Endothelial cell of umbilical vein (primary cell): ENCODE results near the gene OR2B3. TPM values are rescaled to one million over a fixed set of nuclear protein-coding genes. Genes with fewer than 3 reads are reported as not detected.

Experiments used
- BruUV-seq: library from RNA; stranded (reverse); fragments of 400-500 nt; replicated peaks from 2 replicates; lab custom pipeline; 2021; lab: Mats Ljungman, UMichigan
- CTCF ChIA-PET: fragments of 300-600, 350-600 bp; sonication (Branson Sonifier 250); formaldehyde crosslinking; loops from one replicate; lab custom pipeline; 2021; ENCODE audit warnings: antibody characterized with exemption, inconsistent platforms; lab: Charles Lee
- POLR2A ChIA-PET: fragments of 300-600, 350-600 bp; sonication (Branson Sonifier 250); formaldehyde crosslinking; loops from one replicate; lab custom pipeline; 2021; ENCODE audit warnings: antibody characterized with exemption, inconsistent platforms; lab: Charles Lee
- DNase-seq: peaks from one replicate; pipeline ENCODE4 v3.0.0-alpha.2; 2011; ENCODE audit warnings: low read depth, low spot score
- FAIRE-seq: peaks from 2 replicates; lab custom pipeline; 2011; peaks lifted over from hg19 to GRCh38; lab: Jason Lieb, UNC
- H2AFZ ChIP-seq: 2 replicates; pipeline ENCODE4 v1.6.0; 2012; ENCODE audit warnings: low read depth, low read length, control low read depth, inconsistent platforms
- H3K27ac ChIP-seq: 2 replicates; pipeline ENCODE4 v1.5.1; 2011; ENCODE audit warnings: low read depth, mild to moderate bottlenecking, control low read depth, low read length, moderate library complexity; ENCODE audit not compliant: insufficient read depth
- H3K27me3 ChIP-seq, 2 experiments: 2 replicates each; pipeline versions ENCODE4 v1.6.0 to v1.6.1; 2011; ENCODE audit warnings: low read length in 2 of 2, mixed read lengths in 1 of 2; ENCODE audit not compliant: control insufficient read depth in 2 of 2, insufficient read depth in 2 of 2
- H3K36me3 ChIP-seq, 2 experiments: 2 replicates in 1 of 2; 3 replicates in 1 of 2; pipeline ENCODE4 v1.5.1; 2011; ENCODE audit warnings: low read length in 2 of 2, mild to moderate bottlenecking in 1 of 2, moderate library complexity in 1 of 2; ENCODE audit not compliant: control insufficient read depth in 2 of 2, insufficient read depth in 2 of 2; ENCODE audit errors: extremely low read depth in 1 of 2
- H3K4me1 ChIP-seq: 3 replicates; pipeline ENCODE4 v1.5.1; 2011; ENCODE audit warnings: mild to moderate bottlenecking, low read length; ENCODE audit not compliant: control insufficient read depth, insufficient read depth; ENCODE audit errors: extremely low read depth
- H3K4me2 ChIP-seq: 2 replicates; pipeline ENCODE4 v1.6.1; 2011; ENCODE audit warnings: low read length, control low read depth, mixed read lengths; ENCODE audit not compliant: insufficient read depth
- H3K4me3 ChIP-seq, 3 experiments: fragments of 200-600 bp in 1 of 3; sonication (generic), shearing (Covaris generic) in 1 of 3; replicated peaks in 1 of 3; 2 replicates each; pipeline ENCODE4 v1.5.1; 2011 to 2016; ENCODE audit warnings: control low read depth in 3 of 3, low read length in 3 of 3, mild to moderate bottlenecking in 2 of 3, inconsistent platforms in 1 of 3, low read depth in 1 of 3, moderate library complexity in 1 of 3; ENCODE audit not compliant: insufficient read depth in 1 of 3
- H3K79me2 ChIP-seq: 2 replicates; pipeline ENCODE4 v1.6.0; 2012; ENCODE audit warnings: low read length, inconsistent platforms; ENCODE audit not compliant: control insufficient read depth, insufficient read depth
- H3K9ac ChIP-seq: replicated peaks from 2 replicates; pipeline ENCODE3; 2011; ENCODE audit warnings: low read length, control low read depth; ENCODE audit not compliant: insufficient read depth; ENCODE audit errors: extremely low read depth
- H3K9me1 ChIP-seq: replicated peaks from 3 replicates; pipeline ENCODE4 v1.6.0; 2011; ENCODE audit warnings: mild to moderate bottlenecking, low read length; ENCODE audit not compliant: control insufficient read depth, insufficient read depth; ENCODE audit errors: extremely low read depth
- H3K9me3 ChIP-seq: replicated peaks from 2 replicates; pipeline ENCODE4 v1.5.1; 2012; ENCODE audit warnings: low read length, inconsistent platforms; ENCODE audit not compliant: control insufficient read depth, insufficient read depth
- H4K20me1 ChIP-seq: replicated peaks from 2 replicates; pipeline ENCODE3; 2011; ENCODE audit warnings: mild to moderate bottlenecking, low read length; ENCODE audit not compliant: control insufficient read depth, insufficient read depth; ENCODE audit errors: extremely low read depth
- FOS ChIP-seq: IDR thresholded peaks from 2 replicates; pipeline ENCODE4 v1.6.1; 2011; ENCODE audit warnings: mild to moderate bottlenecking, low read length, moderate library complexity, borderline replicate concordance; ENCODE audit not compliant: insufficient read depth
- GATA2 ChIP-seq: IDR thresholded peaks from 2 replicates; pipeline ENCODE4 v1.7.0; 2011; ENCODE audit warnings: low read depth, mild to moderate bottlenecking, moderate library complexity, mixed read lengths, low read length; ENCODE audit not compliant: insufficient read length, insufficient read depth
- JUN ChIP-seq: IDR thresholded peaks from 2 replicates; pipeline ENCODE4 v1.6.1; 2011; ENCODE audit warnings: borderline replicate concordance, low read depth; ENCODE audit not compliant: insufficient read length, insufficient read depth
- POLR2A ChIP-seq: IDR thresholded peaks from 2 replicates; pipeline ENCODE4 v1.6.1; 2012; ENCODE audit warnings: low read depth, mild to moderate bottlenecking, control low read depth, low read length
- POLR2AphosphoS5 ChIP-seq: IDR thresholded peaks from 2 replicates; pipeline ENCODE4 v1.6.1; 2012; ENCODE audit warnings: low read depth, mild to moderate bottlenecking, control low read depth, low read length, moderate library complexity; ENCODE audit not compliant: insufficient read depth
- dilution Hi-C: fragments of 300-500 bp; cut with MboI; formaldehyde crosslinking; loops from one replicate; pipeline ENCODE4 v1.15.0; 2019; ENCODE audit warnings: low sequenced_read_pairs; ENCODE audit not compliant: extremely low pct_ligation_motif_present
- intact Hi-C: fragments of 100-400 bp; cut with micrococcal nuclease; formaldehyde crosslinking; loops from one replicate; pipeline ENCODE4 v1.10.0; 2022
- polyA plus RNA-seq, 4 experiments: library from polyadenylated mRNA; depleted of rRNA in 3 of 4; stranded (reverse) in 3 of 4; unstranded in 1 of 4; fragments of >200 nt; gene quantifications; 2 replicates each; pipeline versions ENCODE4 v1.2.1 to v1.2.3, GENCODE V29; 2011 to 2012; ENCODE audit warnings: missing spikeins in 1 of 4
- total RNA-seq: library from RNA; stranded (reverse); gene quantifications from 2 replicates; pipeline ENCODE4 v1.2.3, GENCODE V29; 2021
- TF ChIP-seq, protein P1 (sequence below): IDR thresholded peaks from 2 replicates; pipeline ENCODE4 v1.6.1; 2011; ENCODE audit not compliant: insufficient read depth, insufficient read length
- TF ChIP-seq, protein P2 (sequence below), 2 donors: IDR thresholded peaks; 1 replicate in 1 of 2; 2 replicates in 1 of 2; pipeline ENCODE4 v1.5.1; 2011; ENCODE audit warnings: low read length in 2 of 2, mild to moderate bottlenecking in 2 of 2, moderate library complexity in 2 of 2, control low read depth in 1 of 2, inconsistent platforms in 1 of 2, low read depth in 1 of 2; ENCODE audit not compliant: insufficient read depth in 1 of 2; ENCODE audit errors: extremely low read depth in 1 of 2

Gene OR2B3
- total and polyA plus RNA-seq, 2 donors (not counting 3 experiments of a cell fraction or from before 2014, with no cell fraction given) = not detected

DNA sequence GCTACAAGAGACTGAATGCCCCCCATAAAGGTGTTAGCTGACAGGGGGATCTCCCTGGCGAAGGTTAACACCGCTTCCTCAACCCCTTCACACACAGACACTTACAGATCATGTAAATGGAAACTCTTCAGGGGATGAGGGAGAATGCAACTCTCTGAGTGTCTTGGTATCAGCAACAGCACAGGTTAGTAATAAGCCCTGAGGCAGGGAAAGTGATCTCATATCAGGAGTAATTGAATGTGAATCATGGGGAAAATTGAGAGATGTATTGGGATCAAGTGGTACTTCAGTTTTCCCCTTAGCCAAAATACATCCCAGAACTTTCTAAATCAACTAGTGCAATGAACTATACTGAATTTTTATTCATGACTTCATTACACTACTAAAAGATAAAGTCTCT is 44.6 kb upstream of the OR2B3 start:
- no peak overlapping the region for H3K9ac ChIP-seq
- H4K20me1 ChIP-seq = no peaks in the 10 kb centered on the region
- intact Hi-C loops (no loop called here), dilution Hi-C loops (no loop called here)
- ChIA-PET POLR2A (no interaction called here), CTCF (no interaction called here)
- no peak overlapping the region for H3K4me2 ChIP-seq
- no peaks in the 10 kb centered on the region for H3K36me3 ChIP-seq
- no peak overlapping the region for H2AFZ ChIP-seq
- DNase-seq = no peak
- no peak for TF ChIP-seq POLR2A
- TF ChIP-seq POLR2AphosphoS5 = no peak
- no peak for TF ChIP-seq GATA2
- TF ChIP-seq FOS = no peak
- TF ChIP-seq, protein P1, sequence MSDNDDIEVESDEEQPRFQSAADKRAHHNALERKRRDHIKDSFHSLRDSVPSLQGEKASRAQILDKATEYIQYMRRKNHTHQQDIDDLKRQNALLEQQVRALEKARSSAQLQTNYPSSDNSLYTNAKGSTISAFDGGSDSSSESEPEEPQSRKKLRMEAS = no peak
- no peak for TF ChIP-seq JUN
- TF ChIP-seq, protein P2, sequence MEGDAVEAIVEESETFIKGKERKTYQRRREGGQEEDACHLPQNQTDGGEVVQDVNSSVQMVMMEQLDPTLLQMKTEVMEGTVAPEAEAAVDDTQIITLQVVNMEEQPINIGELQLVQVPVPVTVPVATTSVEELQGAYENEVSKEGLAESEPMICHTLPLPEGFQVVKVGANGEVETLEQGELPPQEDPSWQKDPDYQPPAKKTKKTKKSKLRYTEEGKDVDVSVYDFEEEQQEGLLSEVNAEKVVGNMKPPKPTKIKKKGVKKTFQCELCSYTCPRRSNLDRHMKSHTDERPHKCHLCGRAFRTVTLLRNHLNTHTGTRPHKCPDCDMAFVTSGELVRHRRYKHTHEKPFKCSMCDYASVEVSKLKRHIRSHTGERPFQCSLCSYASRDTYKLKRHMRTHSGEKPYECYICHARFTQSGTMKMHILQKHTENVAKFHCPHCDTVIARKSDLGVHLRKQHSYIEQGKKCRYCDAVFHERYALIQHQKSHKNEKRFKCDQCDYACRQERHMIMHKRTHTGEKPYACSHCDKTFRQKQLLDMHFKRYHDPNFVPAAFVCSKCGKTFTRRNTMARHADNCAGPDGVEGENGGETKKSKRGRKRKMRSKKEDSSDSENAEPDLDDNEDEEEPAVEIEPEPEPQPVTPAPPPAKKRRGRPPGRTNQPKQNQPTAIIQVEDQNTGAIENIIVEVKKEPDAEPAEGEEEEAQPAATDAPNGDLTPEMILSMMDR (IDR thresholded peaks at IDR 0.05; ENCODE audit: extremely low read depth in 1 of 2, insufficient read depth in 1 of 2, low read depth in 1 of 2, low read length in 2 of 2) = no peak
- H3K4me3 ChIP-seq = no peak overlapping the region
- H3K9me1 ChIP-seq = no peaks in the 10 kb centered on the region
- no peaks in the 10 kb centered on the region for H3K27me3 ChIP-seq
- FAIRE-seq = no peak
- no TSS peak for BruUV-seq
- no peaks in the 10 kb centered on the region for H3K9me3 ChIP-seq
- H3K4me1 ChIP-seq = no peaks in the 10 kb centered on the region
- no peak overlapping the region for H3K27ac ChIP-seq
- no peaks in the 10 kb centered on the region for H3K79me2 ChIP-seq
